ENCODE data around the gene KANK2. TPM values are rescaled to one million over a fixed set of nuclear protein-coding genes. Genes with fewer than 3 reads are reported as not detected.

The KANK2 gene
- total and polyA plus RNA-seq, 2 experiments from 2014 or later = 15.9 to 65.4 TPM

GRCh38 chr19:11237321-11237720, 40.0 kb upstream of the KANK2 start (continued):
- TF ChIP-seq ZNF462 (CRISPR knock-in tag; IDR thresholded peaks at IDR 0.05) (no peak), STAT1 (IDR thresholded peaks at IDR 0.05; ENCODE audit: unreplicated experiment) (no peak)

GRCh38 chr19:11236324-11237301, 39.3 kb upstream of the KANK2 start:
- H3K4me3 Mint-ChIP-seq = no peak overlapping the region
- TF ChIP-seq CREB1 (CRISPR knock-in tag; IDR thresholded peaks at IDR 0.05; ENCODE audit: low read depth) (no peak), ZNF462 (CRISPR knock-in tag; IDR thresholded peaks at IDR 0.05) (no peak), ZNF331 (CRISPR knock-in tag; IDR thresholded peaks at IDR 0.05; ENCODE audit: low read depth) (no peak), NANOG (IDR thresholded peaks at IDR 0.05; ENCODE audit: borderline replicate concordance) (no peak), ETS1 (IDR thresholded peaks at IDR 0.05) (no peak), JUNB (IDR thresholded peaks at IDR 0.05; ENCODE audit: unreplicated experiment) (no peak)
- no peak overlapping the region for H3K4me2 ChIP-seq
- H3K79me2 ChIP-seq (replicated peaks; ENCODE audit: insufficient read depth) = no peaks in the 10 kb centered on the region
- H3K9me3 Mint-ChIP-seq = no peaks in the 10 kb centered on the region
- H3K4me1 Mint-ChIP-seq = peaks cover 9% of the 10 kb centered on the region
- H3K36me3 Mint-ChIP-seq (ENCODE audit: low read depth) = peaks cover 32% of the 10 kb centered on the region
- no peak for ATAC-seq
- no peak overlapping the region for H3K27ac Mint-ChIP-seq
- no peaks in the 10 kb centered on the region for H3K4me1 ChIP-seq (ENCODE audit: insufficient read depth)
- peaks cover 4% of the 10 kb centered on the region for H3K27me3 Mint-ChIP-seq (ENCODE audit: insufficient read depth, low read depth, poor library complexity)
- H3K27me3 ChIP-seq (ENCODE audit: insufficient read depth) = no peaks in the 10 kb centered on the region
- H4K20me1 ChIP-seq (replicated peaks; ENCODE audit: insufficient read depth) = no peaks in the 10 kb centered on the region
- H3K27ac ChIP-seq (ENCODE audit: low read depth) = no peak overlapping the region
- no peak overlapping the region for H2AFZ ChIP-seq
- H3K4me3 ChIP-seq = no peak overlapping the region
- no peaks in the 10 kb centered on the region for H3F3A ChIP-seq (replicated peaks; ENCODE audit: low read depth)
- no peaks in the 10 kb centered on the region; the same call in 1 of the 2 replicates for H3K36me3 ChIP-seq (ENCODE audit: insufficient read depth)
- no peaks in the 10 kb centered on the region for H3K9me2 ChIP-seq (ENCODE audit: insufficient read depth)
- DNase-seq (ENCODE audit: low spot score) = no peak

All from GM23338 (cell line).